IMR-90 (cell line): Measurements from ENCODE around the gene AGAP2. TPM values are rescaled to one million over a fixed set of nuclear protein-coding genes. Genes with fewer than 3 reads are reported as not detected.

Source experiments
- ATAC-seq: fragments of 200-7000 bp; cut with Tn5 transposase; 2 replicates; pipeline ENCODE4 v1.9.1; 2020; ENCODE audit warnings: low read depth, mild to moderate bottlenecking, moderate library complexity
- BruUV-seq: library from RNA; stranded (reverse); fragments of 400-500 nt; replicated peaks from 2 replicates; lab custom pipeline; 2021; lab: Mats Ljungman, UMichigan
- CTCF ChIA-PET: fragments of 300-600 bp; formaldehyde crosslinking; extraction: SDS; loops from one replicate; lab custom pipeline; 2021; ENCODE audit warnings: antibody characterized with exemption; lab: Yijun Ruan, JAX
- POLR2A ChIA-PET: fragments of 300-600 bp; sonication (Branson Sonifier 250); formaldehyde crosslinking; loops from one replicate; lab custom pipeline; 2022; ENCODE audit warnings: antibody characterized with exemption; ENCODE audit not compliant: unreplicated experiment; lab: Charles Lee
- DNase-seq: peaks from one replicate; pipeline ENCODE4 v3.0.0; 2013
- H2AFZ ChIP-seq: replicated peaks from 2 replicates; pipeline ENCODE3; 2013; ENCODE audit warnings: low read length, mild to moderate bottlenecking; ENCODE audit not compliant: poor library complexity
- H2AK5ac ChIP-seq: 2 replicates; pipeline ENCODE4 v1.6.1; 2013; ENCODE audit warnings: low read depth, low read length, inconsistent platforms
- H2AK9ac ChIP-seq: replicated peaks from 2 replicates; pipeline ENCODE3; 2013; ENCODE audit warnings: mild to moderate bottlenecking, low read depth, low read length, moderate library complexity; ENCODE audit not compliant: poor library complexity
- H2BK120ac ChIP-seq: 2 replicates; pipeline ENCODE4 v1.6.1; 2013; ENCODE audit warnings: low read depth, low read length, inconsistent platforms
- H2BK15ac ChIP-seq: 3 replicates; pipeline ENCODE4 v1.6.1; 2013; ENCODE audit warnings: low read depth, low read length, inconsistent platforms
- H2BK20ac ChIP-seq: 2 replicates; pipeline ENCODE4 v1.6.1; 2013; ENCODE audit warnings: low read depth, mild to moderate bottlenecking, inconsistent platforms, low read length, moderate library complexity
- H2BK5ac ChIP-seq: 2 replicates; pipeline ENCODE4 v1.6.1; 2013; ENCODE audit warnings: mild to moderate bottlenecking, low read depth, low read length, inconsistent platforms; ENCODE audit not compliant: poor library complexity, severe bottlenecking
- H3K14ac ChIP-seq: replicated peaks from 2 replicates; pipeline ENCODE4 v1.6.1; 2013; ENCODE audit warnings: low read depth, low read length, inconsistent platforms
- H3K18ac ChIP-seq: 2 replicates; pipeline ENCODE4 v1.6.1; 2013; ENCODE audit warnings: low read depth, low read length, control low read depth
- H3K23ac ChIP-seq: 2 replicates; pipeline ENCODE4 v1.6.1; 2013; ENCODE audit warnings: low read depth, low read length, inconsistent platforms
- H3K27ac ChIP-seq: 2 replicates; pipeline ENCODE4 v1.5.1; 2013; ENCODE audit warnings: mild to moderate bottlenecking, control low read depth, low read length; ENCODE audit not compliant: insufficient read depth
- H3K27me3 ChIP-seq: 2 replicates; pipeline ENCODE4 v1.6.1; 2013; ENCODE audit warnings: low read length; ENCODE audit not compliant: control insufficient read depth, insufficient read depth
- H3K36me3 ChIP-seq: 2 replicates; pipeline ENCODE4 v1.6.1; 2013; ENCODE audit warnings: low read length, mixed read lengths; ENCODE audit not compliant: control insufficient read depth, insufficient read depth
- H3K4ac ChIP-seq: 2 replicates; pipeline ENCODE4 v1.6.1; 2013; ENCODE audit warnings: low read depth, low read length, inconsistent platforms
- H3K4me1 ChIP-seq: 2 replicates; pipeline ENCODE4 v1.6.1; 2013; ENCODE audit warnings: low read length, mixed read lengths; ENCODE audit not compliant: control insufficient read depth, insufficient read depth
- H3K4me2 ChIP-seq: 2 replicates; pipeline ENCODE4 v1.6.1; 2013; ENCODE audit warnings: low read depth, mild to moderate bottlenecking, control low read depth, low read length, moderate library complexity
- H3K4me3 ChIP-seq: 2 replicates; pipeline ENCODE4 v1.5.1; 2013; ENCODE audit warnings: low read depth, mild to moderate bottlenecking, control low read depth, low read length, moderate library complexity; ENCODE audit not compliant: insufficient read depth
- H3K56ac ChIP-seq: 2 replicates; pipeline ENCODE4 v1.6.1; 2013; ENCODE audit warnings: low read length, inconsistent platforms; ENCODE audit not compliant: insufficient read depth; ENCODE audit errors: extremely low read depth
- H3K79me1 ChIP-seq, 2 experiments: 2 replicates each; pipeline ENCODE4 v1.6.1; 2013; ENCODE audit warnings: low read length in 2 of 2, inconsistent platforms in 1 of 2, low read depth in 1 of 2
- H3K9ac ChIP-seq: 2 replicates; pipeline ENCODE4 v1.6.1; 2013; ENCODE audit warnings: low read depth, low read length, control low read depth
- H3K9me1 ChIP-seq: 2 replicates; pipeline ENCODE4 v1.6.1; 2013; ENCODE audit warnings: low read length, inconsistent platforms; ENCODE audit not compliant: insufficient read depth
- H3K9me3 ChIP-seq: 2 replicates; pipeline ENCODE4 v1.6.1; 2013; ENCODE audit warnings: low read length; ENCODE audit not compliant: control insufficient read depth, insufficient read depth
- H4K20me1 ChIP-seq: 2 replicates; pipeline ENCODE4 v1.6.1; 2013; ENCODE audit warnings: low read length, inconsistent platforms; ENCODE audit not compliant: insufficient read depth
- H4K5ac ChIP-seq: 2 replicates; pipeline ENCODE4 v1.6.1; 2013; ENCODE audit warnings: mild to moderate bottlenecking, low read depth, low read length, control low read depth
- H4K8ac ChIP-seq, 2 experiments: 2 replicates each; pipeline ENCODE4 v1.6.1; 2013; ENCODE audit warnings: low read depth in 2 of 2, low read length in 2 of 2, control low read depth in 1 of 2, inconsistent platforms in 1 of 2
- H4K91ac ChIP-seq: 2 replicates; pipeline ENCODE4 v1.6.1; 2013; ENCODE audit warnings: low read depth, low read length, inconsistent platforms; ENCODE audit not compliant: insufficient read depth
- CHD1 ChIP-seq: IDR thresholded peaks from 2 replicates; pipeline ENCODE4 v1.6.1; 2012; ENCODE audit warnings: low read depth, low read length, improper control_type of control experiment
- FOS ChIP-seq: fragments of 150-350 bp; IDR thresholded peaks from 2 replicates; pipeline ENCODE4 v1.6.1; 2016; ENCODE audit warnings: low read depth, low read length
- MAZ ChIP-seq: IDR thresholded peaks from 2 replicates; pipeline ENCODE4 v1.6.1; 2012; ENCODE audit warnings: low read depth, mild to moderate bottlenecking, low read length, improper control_type of control experiment, moderate library complexity, borderline replicate concordance
- MXI1 ChIP-seq: IDR thresholded peaks from 2 replicates; pipeline ENCODE4 v1.6.1; 2012; ENCODE audit warnings: low read depth, mild to moderate bottlenecking, low read length, moderate library complexity, borderline replicate concordance
- RAD21 ChIP-seq: IDR thresholded peaks from 2 replicates; pipeline ENCODE4 v1.6.1; 2012; ENCODE audit warnings: low read length, improper control_type of control experiment
- RFX5 ChIP-seq: IDR thresholded peaks from 2 replicates; pipeline ENCODE4 v1.8.0; 2012; ENCODE audit warnings: low read depth, mild to moderate bottlenecking, low read length, moderate library complexity
- SMC3 ChIP-seq: fragments of 150-350 bp; IDR thresholded peaks from 2 replicates; pipeline ENCODE4 v1.6.1; 2016; ENCODE audit warnings: low read depth, mild to moderate bottlenecking, antibody characterized with exemption, low read length, moderate library complexity
- WGBS, 2 experiments: methylation state at CpG; one replicate each; pipeline versions ENCODE4 v1.1.5 to v1.1.7; 2013; ENCODE audit warnings: missing lambda C conversion rate in 2 of 2; ENCODE audit not compliant: insufficient read length in 1 of 2; ENCODE audit errors: extremely low coverage in 2 of 2; 5-methylcytosine and 5-hydroxymethylcytosine counted together
- dilution Hi-C: fragments of 300-500 bp; cut with HindIII; formaldehyde crosslinking; loops from one replicate; pipeline ENCODE4 v1.14.3; 2018; ENCODE audit warnings: low sequenced_read_pairs; ENCODE audit not compliant: unreplicated experiment
- in situ Hi-C: fragments of 300-500 bp; cut with MboI; formaldehyde crosslinking; loops from 3 replicates; pipeline ENCODE4 v1.14.3; 2019; ENCODE audit warnings: low sequenced_read_pairs, inconsistent platforms, mixed read lengths
- intact Hi-C: fragments of 100-400 bp; cut with micrococcal nuclease; formaldehyde crosslinking; loops from 2 replicates; pipeline ENCODE4 v1.10.0; 2022
- polyA plus RNA-seq, 3 experiments: library from polyadenylated mRNA; depleted of rRNA; stranded (reverse); fragments of >200 nt; gene quantifications; 2 replicates each; pipeline ENCODE4 v1.2.3, GENCODE V29; 2012; ENCODE audit warnings: low replicate concordance in 1 of 3
- total RNA-seq: library from RNA; depleted of rRNA; stranded (reverse); fragments of >200 nt; gene quantifications from 2 replicates; pipeline ENCODE4 v1.2.3, GENCODE V29; 2012

AGAP2 gene
- total and polyA plus RNA-seq, 2 of the 4 experiments (the other 2 are of a cell fraction) = 0.03 to 0.18 TPM

GRCh38 chr12:57746025-57746424 is 7.5 kb upstream of the AGAP2 start:
- POLR2A ChIA-PET = no interaction called here
- intact Hi-C loops (no loop called here), dilution Hi-C loops (no loop called here), in situ Hi-C loops (no loop called here)
- peaks cover 22 to 47% of the 10 kb centered on the region in 2 experiments; a peak in 3 of 4 replicates for H3K79me1 ChIP-seq
- H3K14ac ChIP-seq = no peak overlapping the region
- H2AK5ac ChIP-seq = peak overlapping the region; percentile 98
- H3K4ac ChIP-seq = peak overlapping the region; percentile 100
- H3K18ac ChIP-seq = no peak overlapping the region
- H3K9ac ChIP-seq = no peak overlapping the region
- peaks cover 15% of the 10 kb centered on the region for H3K9me1 ChIP-seq
- H2BK5ac ChIP-seq = no peak overlapping the region
- TF ChIP-seq FOS (no peak), MXI1 (no peak), RFX5 (no peak), RAD21 (no peak), CHD1 (no peak), MAZ (no peak), SMC3 (no peak)
- no peak overlapping the region for H3K56ac ChIP-seq
- H4K5ac ChIP-seq = peak overlapping the region; percentile 80; the same call in 1 of the 2 replicates
- 0 out of 2 replicates have a peak, but pooled peaks cover 7% of the 10 kb centered on the region for H4K20me1 ChIP-seq
- no peak overlapping the region for H2BK120ac ChIP-seq
- no TSS peak for BruUV-seq
- H2AK9ac ChIP-seq = peak overlapping the region; percentile 99
- 100% methylated on average over 1 of the region's 3 CpGs; no CpG with 5 or more reads in 1 of the 2 experiments for WGBS, 2 experiments
- H3K36me3 ChIP-seq = peaks cover 24% of the 10 kb centered on the region
- H2BK15ac ChIP-seq = no peak overlapping the region
- peak overlapping the region; percentile 93; the same call in 1 of the 2 replicates for H3K27ac ChIP-seq
- peaks cover 7% of the 10 kb centered on the region for H3K4me1 ChIP-seq
- no peak overlapping the region for H2AFZ ChIP-seq
- peaks cover 12% of the 10 kb centered on the region for H3K27me3 ChIP-seq
- CTCF ChIA-PET = interaction anchor here (1.9 kb wide), 1 partner anchor 10 kb away, joined by 6 read pairs; no protein-coding TSS in a partner anchor
- no peak for DNase-seq
- no peak for ATAC-seq
- H3K23ac ChIP-seq = no peak overlapping the region
- peak overlapping the region; percentile 69; the same call in 1 of the 2 replicates for H3K4me3 ChIP-seq
- peak overlapping the region; percentile 94 for H3K4me2 ChIP-seq
- peak overlapping the region; percentile 74 to 100; a peak in 3 of 4 replicates for H4K8ac ChIP-seq
- no peak overlapping the region; the same call in 1 of the 2 replicates for H4K91ac ChIP-seq
- H3K9me3 ChIP-seq = no peaks in the 10 kb centered on the region
- H2BK20ac ChIP-seq = no peak overlapping the region
